Stimulated activated CD4-positive, alpha-beta T cell treated with anti-CD3 and anti-CD28 coated beads, Interleukin-4, amount 100 ng/mL, for 48 hours (primary cell): ENCODE data around the gene RBFOX2.

ENCODE experiments used
- DNase-seq, 2 donors: peaks; one replicate each; pipeline ENCODE4 v3.0.0-alpha.2; 2020; ENCODE audit warnings: low read depth in 2 of 2

RBFOX2 gene

DNA sequence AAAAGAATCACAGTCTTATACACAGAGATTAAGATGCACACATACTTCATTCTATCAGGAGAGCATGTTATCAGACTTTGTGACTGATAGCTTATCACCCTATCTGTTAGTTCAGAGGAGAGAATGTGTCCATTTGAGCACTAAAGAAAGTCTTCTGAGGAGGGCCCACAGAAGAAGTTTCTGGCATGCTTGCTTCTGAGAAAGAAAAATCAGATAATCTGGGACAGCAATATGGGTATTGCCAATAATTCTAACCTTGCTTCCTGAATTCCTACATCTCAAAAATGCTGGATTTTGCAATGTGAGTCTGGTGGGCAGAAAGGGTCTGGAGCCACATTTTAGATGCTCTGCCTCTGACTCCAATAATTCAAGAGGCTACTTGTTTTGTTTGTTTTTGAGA, 128.9 kb downstream of the RBFOX2 start:
- no peak for DNase-seq

DNA sequence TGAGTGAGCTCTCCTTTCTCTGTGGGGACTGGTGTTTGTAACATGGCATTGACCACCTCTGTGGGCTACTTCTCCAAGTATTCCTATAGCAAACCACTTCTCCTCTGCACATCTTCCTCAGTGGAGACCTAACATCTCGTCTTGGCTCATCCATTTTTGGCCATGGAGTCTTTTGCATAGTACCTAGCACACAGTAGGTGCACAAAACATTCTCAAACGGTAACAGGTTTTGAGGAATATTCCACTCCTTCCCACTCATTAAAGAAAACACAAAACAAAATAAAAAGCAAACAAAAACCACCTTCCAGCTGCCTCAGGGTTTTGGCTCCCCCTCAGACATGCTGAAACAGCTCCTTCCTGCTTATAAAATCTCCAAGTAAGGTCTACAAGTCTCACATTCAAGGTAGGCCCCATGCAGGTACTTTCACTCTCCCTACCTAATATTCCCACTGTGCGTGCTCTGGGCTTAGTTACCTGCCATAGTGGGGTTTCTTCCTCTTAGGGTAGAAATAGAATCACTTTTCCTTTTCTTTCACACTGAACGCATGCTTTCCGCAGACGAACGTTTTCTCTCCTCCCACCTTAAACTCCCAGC, 132.4 kb downstream of the RBFOX2 start:
- no peak for DNase-seq

DNA sequence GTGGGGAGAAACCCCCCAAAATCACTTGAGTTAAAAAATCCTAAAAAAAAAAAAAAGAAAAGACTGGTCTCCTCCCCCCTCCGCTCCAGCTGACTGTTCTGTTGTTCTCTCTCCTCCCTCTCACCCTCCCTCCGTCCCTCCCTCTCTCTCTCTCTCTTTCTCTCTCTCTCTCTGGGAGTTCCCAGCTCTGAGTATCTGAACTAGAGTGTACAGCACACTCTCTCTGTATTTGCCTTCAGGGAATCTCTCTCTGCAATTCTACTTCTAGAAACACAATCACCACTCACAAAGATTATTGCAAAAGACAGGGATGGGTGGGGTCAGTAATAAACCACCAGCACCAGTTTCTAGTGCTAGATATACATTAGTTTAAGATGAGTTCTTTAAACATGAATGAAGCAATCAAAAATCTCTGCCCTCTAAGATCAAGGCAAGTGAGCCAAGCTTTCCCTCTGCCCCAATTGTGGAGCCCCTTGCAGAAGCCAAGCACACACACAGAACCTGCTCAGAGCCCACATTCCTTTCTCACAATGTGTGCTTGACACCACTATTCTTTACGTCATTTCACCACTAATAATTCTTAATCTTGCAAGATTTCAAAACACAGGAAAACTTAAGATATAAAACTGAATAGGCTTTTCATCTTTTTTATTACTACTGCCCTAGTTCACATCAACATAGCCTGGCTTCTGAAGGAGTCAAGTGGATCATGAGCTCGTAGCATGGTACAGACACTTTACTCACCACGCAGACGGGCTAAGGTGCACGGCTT, 133.5 kb downstream of the RBFOX2 start:
- no peak for DNase-seq

DNA sequence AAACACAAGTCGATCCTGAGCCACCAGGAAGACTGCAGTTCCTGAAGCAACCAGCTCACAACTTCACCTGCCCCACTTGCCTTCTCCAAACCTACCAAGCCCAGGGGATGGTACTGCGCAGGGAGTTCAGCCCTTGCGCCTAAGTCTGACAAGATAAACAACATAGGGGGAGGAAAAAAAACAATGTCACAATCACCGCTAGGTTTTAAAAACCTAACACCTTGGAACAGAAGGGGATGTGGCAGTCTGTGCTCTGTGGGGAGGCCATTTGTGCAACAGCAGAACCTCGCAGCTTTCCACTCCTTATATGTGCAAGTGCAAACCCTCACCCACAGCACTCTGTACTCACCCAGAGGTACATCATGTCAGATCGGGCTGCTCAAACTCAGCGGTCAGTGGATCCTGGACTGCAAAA, 134.2 kb downstream of the RBFOX2 start:
- no peak for DNase-seq

DNA sequence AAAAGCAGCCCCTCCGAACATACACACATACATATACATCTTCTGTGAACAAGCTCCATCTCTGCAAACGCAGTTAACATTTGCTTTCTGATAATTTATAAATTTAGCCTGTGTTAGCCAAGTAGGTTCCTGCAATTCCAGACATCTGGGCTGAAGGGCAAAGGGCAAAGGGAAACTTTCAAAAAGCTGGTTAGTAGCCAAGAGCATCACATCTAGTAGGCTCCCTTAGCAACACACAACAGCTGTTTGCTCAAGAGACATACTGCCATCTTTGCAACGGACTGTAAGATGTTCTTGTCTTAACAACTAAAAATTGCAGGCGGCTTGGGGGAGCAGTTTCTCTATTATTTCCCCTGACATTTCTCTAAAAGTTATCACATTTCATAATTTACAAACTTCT, 134.9 kb downstream of the RBFOX2 start:
- no peak for DNase-seq

DNA sequence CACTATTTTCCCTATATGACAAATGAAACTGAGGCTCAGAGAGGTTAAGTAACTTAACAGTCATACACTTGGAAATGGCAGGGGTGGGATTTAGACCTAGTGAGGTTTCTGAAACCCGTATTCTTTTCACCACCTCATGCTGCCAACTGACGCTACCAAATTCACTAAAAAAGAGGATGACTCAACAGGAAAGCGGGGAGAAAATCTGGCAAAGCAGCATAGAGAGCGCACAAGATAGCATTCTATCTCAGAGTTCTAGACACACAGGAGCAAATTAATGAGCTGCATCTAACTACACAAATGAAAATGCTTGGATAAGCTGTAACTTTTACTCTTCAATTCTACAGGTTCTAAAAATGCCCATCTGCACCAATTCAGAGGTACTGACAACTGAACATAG, 136.4 kb downstream of the RBFOX2 start:
- no peak for DNase-seq

DNA sequence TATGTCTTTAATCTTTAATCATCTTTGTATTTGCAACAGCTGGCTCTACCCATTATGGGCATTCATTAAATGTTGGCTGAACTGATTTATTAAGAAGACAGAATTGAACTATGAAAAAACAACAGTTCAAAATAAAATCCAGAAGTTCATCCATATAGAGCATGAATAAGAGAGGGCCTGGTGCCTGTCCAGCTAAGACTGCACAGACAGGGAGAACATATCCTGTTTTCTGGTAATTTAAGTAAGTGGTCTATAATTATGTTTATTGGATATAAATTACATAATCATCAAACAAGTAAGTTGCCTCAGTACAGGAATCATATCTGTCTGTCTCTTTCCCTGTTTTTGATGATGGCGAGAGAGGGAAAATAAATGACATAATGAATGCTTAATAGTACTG, 137.2 kb downstream of the RBFOX2 start:
- no peak for DNase-seq

DNA sequence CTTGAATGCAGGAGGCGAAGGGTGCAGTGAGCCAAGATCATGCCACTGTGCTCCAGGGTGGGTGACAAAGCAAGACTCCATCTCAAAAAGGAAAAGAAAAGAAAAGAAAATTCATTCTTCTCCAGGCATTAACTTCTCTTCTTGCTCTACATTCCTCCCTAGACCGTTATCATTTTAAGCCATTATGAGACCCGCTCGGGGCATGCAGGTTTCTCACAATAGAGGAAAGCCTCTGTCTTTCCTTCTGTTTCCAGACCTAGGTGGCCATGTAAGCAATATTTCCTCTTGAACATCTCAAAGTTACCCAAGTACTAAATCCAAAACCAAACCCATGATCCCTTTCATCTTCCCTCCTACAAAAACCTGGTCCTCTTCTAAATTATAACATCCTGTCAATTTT, 139.6 kb downstream of the RBFOX2 start:
- DNase-seq = no peak

DNA sequence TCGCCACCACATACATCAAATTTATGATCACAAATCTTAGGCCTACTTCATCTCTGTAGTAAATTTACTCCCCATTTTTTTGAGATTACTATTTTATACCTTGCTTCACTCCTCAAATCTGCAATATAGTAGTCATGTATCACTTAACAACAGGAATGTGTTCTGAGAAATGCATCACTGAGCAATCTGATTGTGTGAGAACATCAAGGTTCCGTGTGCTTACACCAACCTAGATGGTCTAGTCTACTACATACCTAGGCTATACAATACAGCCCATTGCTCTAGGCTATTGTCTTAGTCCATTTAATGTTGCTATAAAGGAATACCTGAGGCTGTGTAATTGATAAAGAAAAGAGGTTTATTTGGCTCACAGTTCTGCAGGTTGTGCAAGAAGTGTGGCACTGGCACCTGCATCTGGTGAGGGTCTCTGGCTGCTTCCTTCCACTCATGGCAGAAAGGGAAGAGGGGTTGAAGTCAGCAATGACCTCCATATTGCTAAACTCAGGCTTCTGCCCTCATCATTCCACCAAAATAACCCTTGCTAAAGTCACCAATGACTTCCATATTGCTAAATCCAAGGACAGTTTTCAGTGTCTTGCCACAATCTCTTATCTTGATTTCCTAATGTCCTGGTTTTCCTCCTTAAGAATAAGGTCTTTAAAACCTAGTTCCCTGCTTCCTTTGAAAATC, 140.3 kb downstream of the RBFOX2 start:
- DNase-seq = no peak

DNA sequence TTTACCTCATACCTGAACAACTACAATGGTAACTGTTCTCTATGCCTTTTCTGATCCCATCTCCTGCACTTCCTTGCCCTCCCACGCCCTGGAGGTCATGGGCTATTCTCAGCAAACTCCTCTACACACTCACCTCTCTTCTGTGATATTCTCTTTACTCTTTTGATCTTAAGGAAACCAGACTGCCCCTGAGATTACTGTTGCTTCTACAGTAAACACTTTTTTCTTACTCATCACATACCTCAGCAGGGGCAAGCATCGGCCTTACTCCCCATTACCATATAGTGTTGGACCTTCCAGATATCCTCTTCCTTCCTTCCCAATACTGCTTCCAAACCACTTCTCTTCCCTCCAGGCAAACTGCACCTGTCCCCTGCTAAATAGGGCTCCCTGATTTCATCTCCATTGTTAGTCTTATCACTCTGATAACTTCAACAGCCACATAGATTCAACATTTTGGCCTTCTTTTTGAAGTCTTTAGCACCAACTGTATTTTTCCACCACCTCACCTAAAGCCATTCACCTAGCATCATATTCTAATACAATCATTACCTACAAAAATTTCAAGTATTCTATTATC, 141.2 kb downstream of the RBFOX2 start:
- no peak for DNase-seq

DNA sequence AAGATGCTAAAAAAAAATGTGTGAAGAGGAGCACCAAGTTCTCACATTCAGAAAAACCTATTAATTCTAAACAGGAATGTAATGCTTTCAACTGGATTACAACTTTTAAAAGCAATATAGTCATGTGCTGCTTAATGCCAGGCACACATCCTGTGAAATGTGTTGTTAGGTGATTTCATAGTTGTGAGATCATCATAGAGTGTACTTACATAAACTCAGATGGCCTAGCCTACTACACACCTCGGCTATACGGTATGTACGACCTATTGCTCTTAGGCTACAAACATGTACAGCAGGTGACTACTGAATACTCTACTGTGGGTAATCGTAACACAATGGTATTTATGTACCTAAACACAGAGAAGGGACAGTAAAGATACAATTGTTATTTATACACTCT, 142.3 kb downstream of the RBFOX2 start:
- DNase-seq = no peak

DNA sequence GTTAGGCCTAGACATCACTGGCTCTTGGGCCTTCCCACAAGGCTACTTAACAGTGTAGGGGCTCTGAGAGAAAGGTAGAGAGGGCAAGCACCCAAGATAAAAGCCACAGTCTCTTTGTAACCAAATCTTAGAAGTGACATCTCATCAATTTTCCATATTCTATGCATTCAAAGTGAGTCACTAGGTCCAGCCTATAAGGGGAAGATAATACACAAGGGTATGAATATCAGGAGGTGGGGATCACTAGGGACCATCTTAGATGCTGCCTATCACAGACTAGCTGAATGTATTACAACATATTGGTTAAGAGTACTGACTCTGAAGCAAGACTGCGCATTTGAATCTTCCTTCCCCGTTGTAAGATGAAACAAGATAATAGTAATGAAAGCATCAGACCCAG, 144.1 kb downstream of the RBFOX2 start:
- no peak for DNase-seq

DNA sequence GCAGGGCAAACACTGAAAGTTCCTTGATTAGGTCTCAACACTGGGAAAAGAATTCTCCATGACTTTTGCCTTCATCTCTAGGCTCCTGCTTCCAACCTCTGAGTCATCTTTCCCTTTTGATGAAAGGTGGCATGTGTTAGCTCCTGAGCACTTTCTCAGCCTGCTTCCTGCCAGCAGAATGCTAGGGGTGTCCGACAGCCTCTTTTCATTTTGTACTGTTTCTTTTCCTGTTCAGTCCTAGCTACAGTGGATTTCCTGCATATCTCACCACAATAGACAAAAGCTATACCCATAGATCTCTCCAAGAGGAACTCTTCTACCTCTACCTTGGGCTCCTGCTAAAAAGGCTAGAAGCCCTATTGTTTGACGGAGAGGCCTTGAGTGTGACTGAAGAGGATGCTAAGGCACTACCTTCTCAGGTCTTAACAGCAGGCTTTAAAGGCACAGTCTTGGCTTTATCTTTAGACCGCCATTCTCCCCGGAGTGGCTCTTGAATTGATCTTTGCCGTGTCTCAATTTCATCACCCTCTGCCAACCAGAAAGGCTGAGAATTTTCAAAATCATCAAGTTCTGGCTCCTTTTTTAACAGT, 145.5 kb downstream of the RBFOX2 start:
- DNase-seq = no peak

DNA sequence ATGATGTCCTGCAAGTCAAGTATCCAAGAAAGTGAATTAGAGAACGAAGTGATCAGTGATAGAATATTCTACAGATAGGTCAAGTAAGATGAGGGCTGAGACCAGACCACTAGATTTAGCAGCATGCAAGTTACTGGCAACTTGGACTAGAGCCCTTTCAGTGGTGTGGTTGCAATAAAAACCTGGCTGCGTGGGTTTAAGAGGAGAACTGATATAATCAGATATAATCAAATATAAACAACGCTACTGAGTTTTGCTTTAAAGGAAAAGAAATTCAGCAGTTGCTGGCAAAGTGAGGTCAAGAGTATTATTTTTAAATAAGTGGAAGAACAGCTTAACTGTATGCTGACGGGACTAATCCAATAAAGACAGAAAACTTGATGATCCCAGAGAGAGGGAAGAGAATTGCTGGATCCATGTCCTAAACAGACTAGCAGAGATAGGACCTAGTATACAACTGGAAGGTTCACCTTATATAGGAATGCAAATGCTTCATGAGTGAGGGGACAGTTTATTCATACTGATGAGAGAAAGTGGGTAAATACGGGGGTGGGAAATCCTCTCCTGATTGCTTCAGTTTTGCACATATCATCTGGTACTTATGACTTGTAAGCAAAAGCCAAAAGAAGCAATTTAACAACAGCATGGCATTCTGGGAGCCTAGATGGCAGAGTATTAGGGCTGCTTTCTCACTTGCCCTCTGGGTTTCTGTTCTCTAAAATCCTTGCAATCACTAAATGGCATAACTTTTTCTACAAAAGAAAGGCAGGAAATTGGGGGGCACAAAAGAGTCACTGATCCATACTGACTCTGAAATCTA, 146.2 kb downstream of the RBFOX2 start:
- no peak for DNase-seq

DNA sequence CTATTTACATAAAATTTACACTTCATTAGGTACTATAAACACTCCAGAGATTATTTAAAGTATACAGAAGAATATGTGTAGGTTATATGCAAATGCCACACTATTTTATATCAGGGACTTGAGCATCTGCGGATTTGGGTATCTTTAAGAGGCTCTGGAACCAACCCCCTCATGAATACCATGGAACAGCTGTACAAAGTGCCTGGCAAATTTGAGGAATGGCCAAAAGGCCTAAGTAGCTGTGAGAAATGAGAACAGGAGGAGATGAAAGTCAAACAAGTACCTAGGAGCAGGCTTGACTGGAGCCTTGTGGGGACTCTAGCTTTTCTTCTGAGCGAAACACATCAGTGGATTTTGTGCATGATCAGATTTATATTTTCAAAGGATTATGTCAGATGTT, 149.3 kb downstream of the RBFOX2 start:
- DNase-seq = no peak

DNA sequence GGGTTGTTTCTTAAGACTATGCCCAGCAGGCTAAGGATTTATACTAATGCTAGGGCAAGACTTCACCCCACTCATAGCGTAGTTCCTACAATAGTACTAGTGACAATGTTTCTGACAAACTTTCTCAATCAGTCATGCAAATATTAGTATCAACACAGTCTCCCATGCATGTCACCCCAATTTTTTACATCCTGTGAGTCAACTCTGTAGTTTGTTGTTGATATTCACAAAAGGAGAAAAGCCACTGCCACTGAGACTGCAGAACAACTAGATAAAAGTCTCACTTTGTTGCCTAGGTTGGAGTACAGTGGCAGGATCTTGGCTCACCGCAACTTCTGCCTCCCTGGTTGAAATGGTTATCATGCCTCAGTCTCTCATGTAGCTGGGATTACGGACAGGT, 155.2 kb downstream of the RBFOX2 start:
- DNase-seq = no peak

DNA sequence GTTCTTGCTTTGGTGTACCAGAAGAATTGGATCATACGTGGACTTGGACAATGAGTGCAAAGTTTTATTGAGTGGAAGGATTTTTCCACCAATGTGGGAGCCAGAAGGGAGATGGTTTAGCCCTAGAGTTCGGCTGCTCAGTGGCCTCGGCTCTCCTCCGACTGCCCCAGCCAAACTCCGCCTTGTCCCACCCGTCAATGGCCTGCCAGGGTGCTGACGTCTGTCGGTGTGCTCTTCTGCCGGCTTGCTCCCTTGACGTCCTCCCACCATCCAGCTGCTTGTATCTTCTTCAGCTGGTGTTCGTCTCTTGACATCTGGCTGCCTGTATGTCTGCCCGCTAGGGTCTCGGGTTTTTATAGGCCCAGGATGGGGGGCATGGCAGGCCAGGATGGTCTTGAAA, 156.2 kb downstream of the RBFOX2 start:
- DNase-seq = no peak

DNA sequence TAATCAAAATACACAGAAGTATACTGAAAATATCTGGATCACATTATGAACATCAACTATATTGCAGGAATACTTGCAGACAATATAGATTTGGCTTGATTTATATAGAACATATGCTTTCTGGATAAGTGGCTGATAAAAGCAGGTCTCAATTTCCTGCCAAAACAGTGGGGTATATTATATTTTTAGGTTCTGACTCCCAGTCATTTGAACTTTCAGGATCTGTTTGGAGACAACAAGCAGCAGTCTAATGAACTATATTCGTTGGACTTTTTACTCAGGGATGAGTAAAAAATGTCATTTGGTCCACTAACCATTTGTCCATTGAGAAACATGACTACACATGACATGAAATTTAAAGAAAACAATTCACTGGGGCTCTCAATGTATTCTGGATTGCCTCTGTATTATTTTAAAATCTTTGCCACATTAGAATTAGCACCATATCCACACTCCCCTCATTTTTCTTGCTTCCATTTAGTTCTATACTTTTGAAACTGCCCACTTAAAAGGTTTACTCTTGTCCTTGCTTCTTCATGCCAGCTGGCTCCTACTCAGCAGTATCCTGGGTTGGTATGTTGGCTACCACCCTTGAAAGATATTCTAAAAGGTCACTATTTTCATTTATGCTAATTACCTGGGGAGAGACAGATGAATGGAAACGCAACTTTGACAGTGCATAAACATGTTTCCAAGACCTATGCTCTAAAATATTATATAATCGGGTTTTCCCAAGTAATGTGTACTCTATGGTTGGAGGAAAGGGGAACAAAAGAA, 157.9 kb downstream of the RBFOX2 start:
- DNase-seq = no peak

DNA sequence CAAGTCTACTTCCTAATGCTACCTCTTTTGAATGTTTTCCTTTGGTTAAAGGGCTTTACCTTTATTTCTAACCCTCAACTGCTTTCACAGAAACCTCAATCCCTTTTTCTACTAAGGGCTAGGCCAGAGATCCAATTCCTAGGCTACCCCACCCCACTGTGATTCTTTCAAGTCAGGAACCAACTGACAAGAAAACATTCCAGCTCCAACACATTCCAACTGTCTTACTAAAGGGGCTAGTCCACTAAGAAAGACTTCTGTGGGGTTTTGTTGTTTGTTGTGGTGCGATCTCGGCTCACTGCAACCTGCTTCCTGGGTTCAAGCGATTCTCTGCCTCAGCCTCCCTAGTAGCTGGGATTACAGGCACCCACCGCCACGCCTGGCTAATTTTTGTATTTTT, 159.7 kb downstream of the RBFOX2 start:
- no peak for DNase-seq

DNA sequence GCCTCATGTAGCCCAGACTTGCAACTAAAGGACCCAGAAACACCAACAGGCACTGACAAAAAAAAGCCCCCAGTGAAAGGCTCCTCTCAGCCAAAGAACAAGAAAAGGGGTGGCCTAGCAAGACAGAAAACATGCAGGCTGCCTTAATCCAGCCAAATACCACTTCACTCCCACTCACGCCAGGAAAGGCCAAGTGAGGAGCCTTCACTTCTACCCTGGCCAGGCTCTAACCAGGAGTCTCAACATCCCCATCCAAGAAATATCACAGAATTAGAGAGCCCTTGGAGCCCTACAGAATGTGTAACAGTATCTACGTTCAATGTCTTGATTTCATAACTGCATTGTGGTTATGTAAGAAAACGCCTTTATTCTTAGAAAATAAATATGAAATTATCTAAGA, 162.0 kb downstream of the RBFOX2 start:
- no peak for DNase-seq
